Liver (tissue), 9 donors: ENCODE measurements around the gene ACKR3. TPM values are rescaled to one million over a fixed set of nuclear protein-coding genes. Genes with fewer than 3 reads are reported as not detected.

Source experiments
- DNase-seq: peaks from one replicate; pipeline ENCODE4 v3.0.0-alpha.2; 2017; ENCODE audit warnings: low spot score
- H3K27ac ChIP-seq, 2 donors: one replicate each; pipeline ENCODE4 v1.7.0; 2013; ENCODE audit warnings: inconsistent platforms in 2 of 2, low read length in 2 of 2, control low read depth in 1 of 2, low read depth in 1 of 2, mild to moderate bottlenecking in 1 of 2
- H3K27me3 ChIP-seq, 4 donors: one replicate each; pipeline versions ENCODE4 v1.6.1 to v1.7.0; 2013; ENCODE audit warnings: low read length in 3 of 4, inconsistent platforms in 1 of 4, mild to moderate bottlenecking in 1 of 4, moderate library complexity in 1 of 4; ENCODE audit not compliant: control insufficient read depth in 4 of 4, insufficient read depth in 4 of 4
- H3K36me3 ChIP-seq, 4 donors: one replicate each; pipeline versions ENCODE4 v1.6.1 to v1.7.0; 2013; ENCODE audit warnings: low read length in 3 of 4, mild to moderate bottlenecking in 3 of 4, low read depth in 1 of 4, moderate library complexity in 1 of 4; ENCODE audit not compliant: control insufficient read depth in 4 of 4, insufficient read depth in 3 of 4
- H3K4me1 ChIP-seq, 4 donors: one replicate each; pipeline versions ENCODE4 v1.6.1 to v1.7.0; 2013; ENCODE audit warnings: low read length in 3 of 4, mild to moderate bottlenecking in 3 of 4, moderate library complexity in 1 of 4; ENCODE audit not compliant: control insufficient read depth in 4 of 4, insufficient read depth in 4 of 4
- H3K4me3 ChIP-seq, 3 donors: one replicate each; pipeline versions ENCODE4 v1.6.1 to v1.7.0; 2013; ENCODE audit warnings: low read length in 3 of 3, control low read depth in 1 of 3, low read depth in 1 of 3, mild to moderate bottlenecking in 1 of 3
- H3K9ac ChIP-seq, 2 donors: one replicate each; pipeline ENCODE4 v1.7.0; 2013; ENCODE audit warnings: low read length in 2 of 2, mild to moderate bottlenecking in 2 of 2, moderate library complexity in 2 of 2, control low read depth in 1 of 2, low read depth in 1 of 2
- H3K9me3 ChIP-seq, 4 donors: one replicate each; pipeline versions ENCODE4 v1.6.1 to v1.7.0; 2013; ENCODE audit warnings: low read length in 3 of 4; ENCODE audit not compliant: control insufficient read depth in 4 of 4
- CTCF ChIP-seq: fragments of 150-350 bp; IDR thresholded peaks from 2 replicates; pipeline ENCODE4 v1.5.1; 2017; ENCODE audit warnings: improper control_type of control experiment, low read depth, low read length; ENCODE audit not compliant: missing input control
- EGR1 ChIP-seq, 2 donors: IDR thresholded peaks; 2 replicates each; pipeline ENCODE4 v1.6.1; 2016 to 2018; ENCODE audit warnings: antibody characterized with exemption in 2 of 2, low read depth in 2 of 2
- FOXA1 ChIP-seq: IDR thresholded peaks from 2 replicates; pipeline ENCODE4 v1.6.1; 2016; ENCODE audit warnings: antibody characterized with exemption
- FOXA2 ChIP-seq: IDR thresholded peaks from 2 replicates; pipeline ENCODE4 v1.6.1; 2016; ENCODE audit warnings: antibody characterized with exemption
- GABPA ChIP-seq, 2 donors: IDR thresholded peaks in 1 of 2; conservative IDR thresholded peaks in 1 of 2; 2 replicates each; pipeline ENCODE4 v1.6.1; 2016; ENCODE audit warnings: antibody characterized with exemption in 2 of 2, mild to moderate bottlenecking in 1 of 2, moderate library complexity in 1 of 2
- HNF4G ChIP-seq: IDR thresholded peaks from 2 replicates; pipeline ENCODE4 v1.6.1; 2016; ENCODE audit warnings: antibody characterized with exemption
- JUND ChIP-seq, 2 donors: IDR thresholded peaks; 2 replicates each; pipeline ENCODE4 v1.6.1; 2016; ENCODE audit warnings: antibody characterized with exemption in 2 of 2
- NR2F2 ChIP-seq: IDR thresholded peaks from 2 replicates; pipeline ENCODE4 v1.6.1; 2016; ENCODE audit warnings: antibody characterized with exemption
- RAD21 ChIP-seq, 2 donors: IDR thresholded peaks; 2 replicates each; pipeline ENCODE4 v1.6.1; 2016; ENCODE audit warnings: antibody characterized with exemption in 2 of 2, mild to moderate bottlenecking in 2 of 2
- REST ChIP-seq: IDR thresholded peaks from 2 replicates; pipeline ENCODE4 v1.6.1; 2016; ENCODE audit warnings: antibody characterized with exemption, mild to moderate bottlenecking
- RXRA ChIP-seq, 2 donors: IDR thresholded peaks; 2 replicates each; pipeline ENCODE4 v1.6.1; 2017 to 2018; ENCODE audit warnings: antibody characterized with exemption in 2 of 2, mild to moderate bottlenecking in 1 of 2
- SP1 ChIP-seq: IDR thresholded peaks from 2 replicates; pipeline ENCODE4 v1.6.1; 2018; ENCODE audit warnings: antibody characterized with exemption, mild to moderate bottlenecking
- TAF1 ChIP-seq: conservative IDR thresholded peaks from 2 replicates; pipeline ENCODE4 v1.6.1; 2016; ENCODE audit warnings: antibody characterized with exemption, mild to moderate bottlenecking
- YY1 ChIP-seq: IDR thresholded peaks from 2 replicates; pipeline ENCODE4 v1.6.1; 2016; ENCODE audit warnings: antibody characterized with exemption, mild to moderate bottlenecking
- ZBTB33 ChIP-seq: IDR thresholded peaks from 2 replicates; pipeline ENCODE4 v1.6.1; 2016; ENCODE audit warnings: antibody characterized with exemption
- WGBS: extraction: QIAGEN DNeasy Blood & Tissue Kit; methylation state at CpG from one replicate; pipeline ENCODE4 v1.1.7; 2013; 5-methylcytosine and 5-hydroxymethylcytosine counted together
- polyA plus RNA-seq, 2 donors: library from polyadenylated mRNA; stranded (reverse) in 1 of 2; unstranded in 1 of 2; fragments of 200-250 nt in 1 of 2; fragments of >200 nt in 1 of 2; fragmentation: Nextera tagmentation in 1 of 2; extraction: Ambion mirVana in 1 of 2; gene quantifications; one replicate each; pipeline versions ENCODE4 v1.2.1 to v1.2.3, GENCODE V29; 2013 to 2015
- total RNA-seq, 2 donors: library from RNA; depleted of rRNA; stranded (reverse); fragments of >200 nt; gene quantifications; one replicate each; pipeline ENCODE4 v1.2.3, GENCODE V29; 2014
- TF ChIP-seq, protein P1 (sequence below): IDR thresholded peaks from 2 replicates; pipeline ENCODE4 v1.6.1; 2016; ENCODE audit warnings: antibody characterized with exemption
- donor health status: healthy.
- donor health status: healthy.
- donor health status: healthy.
- donor health status: healthy.
- donor health status: healthy.

The ACKR3 gene
- total and polyA plus RNA-seq, 4 donors: 1.6 to 6.0 (median 3.0) TPM

DNA sequence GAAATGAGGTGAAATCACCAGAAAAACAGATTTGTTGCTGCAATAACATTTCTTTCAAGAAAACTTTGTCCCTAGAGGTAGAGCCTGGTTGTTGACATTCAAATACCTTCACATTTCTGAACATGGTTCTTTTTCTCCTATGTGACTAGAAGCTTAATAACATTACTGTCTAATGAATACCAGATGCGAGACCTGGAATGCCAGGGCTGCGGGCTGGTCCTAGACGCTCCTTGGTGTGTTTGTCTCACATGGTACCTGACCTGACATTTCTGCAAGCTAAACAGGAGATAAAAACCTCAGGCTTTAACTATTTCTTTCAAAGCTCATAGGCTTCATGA is 38.5 kb downstream of the ACKR3 start:
- H3K9ac ChIP-seq: no peak overlapping the region
- H3K4me1 ChIP-seq: no peaks in the 10 kb centered on the region
- no peak overlapping the region for H3K27ac ChIP-seq
- TF ChIP-seq CTCF: no peak
- no peak for TF ChIP-seq ZBTB33
- no peak for TF ChIP-seq YY1
- TF ChIP-seq RAD21 (IDR thresholded peaks at IDR 0.05): no peak
- no peak for TF ChIP-seq GABPA (IDR thresholded peaks at IDR 0.05 in 1 of 2, conservative IDR thresholded peaks at IDR 0.05 in 1 of 2)
- TF ChIP-seq SP1: no peak
- TF ChIP-seq, protein P1, sequence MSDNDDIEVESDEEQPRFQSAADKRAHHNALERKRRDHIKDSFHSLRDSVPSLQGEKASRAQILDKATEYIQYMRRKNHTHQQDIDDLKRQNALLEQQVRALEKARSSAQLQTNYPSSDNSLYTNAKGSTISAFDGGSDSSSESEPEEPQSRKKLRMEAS: no peak
- no peak for TF ChIP-seq TAF1
- no peak for TF ChIP-seq HNF4G
- no peak for TF ChIP-seq FOXA1
- TF ChIP-seq FOXA2: no peak
- TF ChIP-seq EGR1 (IDR thresholded peaks at IDR 0.05; ENCODE audit: low read depth in 2 of 2): no peak
- TF ChIP-seq NR2F2: no peak
- no peak for TF ChIP-seq RXRA (IDR thresholded peaks at IDR 0.05)
- H3K4me3 ChIP-seq: no peak overlapping the region
- H3K36me3 ChIP-seq: no peaks in the 10 kb centered on the region
- DNase-seq: no peak
- 94% methylated on average over 3 of the region's 3 CpGs for WGBS
- H3K27me3 ChIP-seq: no peaks in the 10 kb centered on the region
- H3K9me3 ChIP-seq: no peaks in the 10 kb centered on the region

- Histone ChIP-seq H3K27me3 (no peaks in the 10 kb centered on the region), H3K9ac (no peak overlapping the region), H3K27ac (no peak overlapping the region), H3K4me3 (no peak overlapping the region), H3K4me1 (no peaks in the 10 kb centered on the region), H3K36me3 (no peaks in the 10 kb centered on the region), H3K9me3 (no peaks in the 10 kb centered on the region)
- WGBS: 94% methylated on average over 3 of the region's 3 CpGs
- no peak for TF ChIP-seq ZBTB33
- no peak for TF ChIP-seq NR2F2
- TF ChIP-seq CTCF: no peak
- no peak for TF ChIP-seq YY1
- no peak for TF ChIP-seq REST
- TF ChIP-seq EGR1 (IDR thresholded peaks at IDR 0.05; ENCODE audit: low read depth in 2 of 2): no peak
- TF ChIP-seq FOXA1: no peak
- no peak for TF ChIP-seq JUND (IDR thresholded peaks at IDR 0.05)
- TF ChIP-seq RAD21 (IDR thresholded peaks at IDR 0.05): no peak
- no peak for TF ChIP-seq TAF1
- no peak for TF ChIP-seq GABPA (IDR thresholded peaks at IDR 0.05 in 1 of 2, conservative IDR thresholded peaks at IDR 0.05 in 1 of 2)
- no peak for TF ChIP-seq FOXA2
- TF ChIP-seq, protein P1: no peak
- no peak for DNase-seq
Measured at GRCh38 chr2:236608710-236609109, 39.1 kb downstream of the ACKR3 start.
